ENCODE measurements around the gene LDLRAD2. TPM values are rescaled to one million over a fixed set of nuclear protein-coding genes. Genes with fewer than 3 reads are reported as not detected.

Gene LDLRAD2
- total RNA-seq, 1 experiment from 2014 or later: 1.0 TPM

DNA sequence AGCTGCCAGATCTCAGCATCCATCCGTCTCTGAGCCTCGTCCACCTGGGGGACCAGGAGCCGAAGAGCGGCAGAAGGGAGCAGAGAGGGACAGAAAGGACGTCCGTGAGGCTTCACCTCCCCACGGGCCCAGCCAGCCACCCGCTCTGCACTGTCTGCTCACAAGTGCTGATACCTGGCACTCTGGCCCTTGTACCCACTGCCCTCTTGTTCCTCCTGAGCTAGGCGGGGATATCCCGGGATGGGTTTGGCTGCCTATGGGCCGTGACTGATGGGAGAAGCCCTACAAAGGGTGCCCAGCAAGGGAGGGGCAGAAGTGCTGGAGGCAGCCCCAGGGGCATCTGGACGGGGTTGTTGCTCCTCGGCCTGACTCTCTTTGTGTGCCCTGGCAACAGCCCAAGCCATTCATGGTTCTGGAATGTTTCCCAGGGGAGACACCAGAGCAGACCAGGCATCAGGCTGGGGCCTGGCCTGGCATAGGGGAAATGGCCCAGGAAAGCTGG, 57.6 kb downstream of the LDLRAD2 start:
- peaks cover 7% of the 10 kb centered on the region; the same call in 1 of the 2 replicates for H3K4me1 ChIP-seq (ENCODE audit: insufficient read depth, low read length)
- no peak overlapping the region for H3K18ac ChIP-seq (ENCODE audit: insufficient read length, low read depth, low read length)
- H3T11ph ChIP-seq (ENCODE audit: low read length): no peak overlapping the region
- H3K4me3 Mint-ChIP-seq: no peak overlapping the region
- H2BK15ac ChIP-seq (ENCODE audit: low read depth, low read length): no peak overlapping the region
- H3K9me3 ChIP-seq (ENCODE audit: control insufficient read depth, low read depth, low read length): no peaks in the 10 kb centered on the region
- no peaks in the 10 kb centered on the region for H3K23me2 ChIP-seq (ENCODE audit: insufficient read length, low read depth, low read length, poor library complexity, severe bottlenecking)
- H3K36me3 Mint-ChIP-seq (ENCODE audit: insufficient read depth in 1 of 3, low read depth in 3 of 3): peaks cover 17 to 55% (median 39%) of the 10 kb centered on the region in 3 experiments
- no peaks in the 10 kb centered on the region for H3K27me3 ChIP-seq (ENCODE audit: insufficient read depth, low read length)
- H3K27me3 Mint-ChIP-seq (ENCODE audit: low read depth): no peaks in the 10 kb centered on the region
- H2BK12ac ChIP-seq (ENCODE audit: insufficient read length, low read depth, low read length): no peak overlapping the region
- H4K20me1 ChIP-seq (ENCODE audit: control insufficient read depth, insufficient read depth, insufficient read length): peaks cover 2% of the 10 kb centered on the region
- H3K79me2 ChIP-seq (ENCODE audit: insufficient read depth, low read length): no peaks in the 10 kb centered on the region
- no peak overlapping the region for H3K27ac ChIP-seq (ENCODE audit: insufficient read length, low read depth, low read length)
- no peak overlapping the region for H3K4ac ChIP-seq (ENCODE audit: low read depth, low read length)
- no peak for DNase-seq
- no peak overlapping the region for H3K56ac ChIP-seq (ENCODE audit: insufficient read length, low read depth, low read length)
- no peak overlapping the region for H4K91ac ChIP-seq (ENCODE audit: insufficient read length, low read depth, low read length)
- H3K9me3 Mint-ChIP-seq: no peaks in the 10 kb centered on the region
- WGBS (ENCODE audit: extremely low coverage, insufficient read length, low lambda C conversion rate): no CpG with 5 or more reads among the region's 13 CpGs
- H2BK20ac ChIP-seq (ENCODE audit: low read depth, low read length, poor library complexity, severe bottlenecking): no peak overlapping the region
- no peak overlapping the region; a peak in 1 of 7 replicates for H3K27ac Mint-ChIP-seq
- H3K79me1 ChIP-seq (ENCODE audit: insufficient read depth, low read depth, low read length, poor library complexity, severe bottlenecking): no peaks in the 10 kb centered on the region
- no peak overlapping the region for H2AFZ ChIP-seq (ENCODE audit: low read length)
- no peak overlapping the region for H4K8ac ChIP-seq (replicated peaks; ENCODE audit: insufficient read length, low read depth, low read length)
- no peak overlapping the region for H3K14ac ChIP-seq (ENCODE audit: insufficient read depth, low read length)
- H3K4me2 ChIP-seq (ENCODE audit: insufficient read depth, insufficient read length, low read length): no peak overlapping the region
- no peak overlapping the region for H2BK120ac ChIP-seq (ENCODE audit: low read depth, low read length, poor library complexity, severe bottlenecking)
- peaks cover 17 to 30% of the 10 kb centered on the region in 2 experiments for H3K4me1 Mint-ChIP-seq
- TF ChIP-seq, protein P1, sequence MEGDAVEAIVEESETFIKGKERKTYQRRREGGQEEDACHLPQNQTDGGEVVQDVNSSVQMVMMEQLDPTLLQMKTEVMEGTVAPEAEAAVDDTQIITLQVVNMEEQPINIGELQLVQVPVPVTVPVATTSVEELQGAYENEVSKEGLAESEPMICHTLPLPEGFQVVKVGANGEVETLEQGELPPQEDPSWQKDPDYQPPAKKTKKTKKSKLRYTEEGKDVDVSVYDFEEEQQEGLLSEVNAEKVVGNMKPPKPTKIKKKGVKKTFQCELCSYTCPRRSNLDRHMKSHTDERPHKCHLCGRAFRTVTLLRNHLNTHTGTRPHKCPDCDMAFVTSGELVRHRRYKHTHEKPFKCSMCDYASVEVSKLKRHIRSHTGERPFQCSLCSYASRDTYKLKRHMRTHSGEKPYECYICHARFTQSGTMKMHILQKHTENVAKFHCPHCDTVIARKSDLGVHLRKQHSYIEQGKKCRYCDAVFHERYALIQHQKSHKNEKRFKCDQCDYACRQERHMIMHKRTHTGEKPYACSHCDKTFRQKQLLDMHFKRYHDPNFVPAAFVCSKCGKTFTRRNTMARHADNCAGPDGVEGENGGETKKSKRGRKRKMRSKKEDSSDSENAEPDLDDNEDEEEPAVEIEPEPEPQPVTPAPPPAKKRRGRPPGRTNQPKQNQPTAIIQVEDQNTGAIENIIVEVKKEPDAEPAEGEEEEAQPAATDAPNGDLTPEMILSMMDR (conservative IDR thresholded peaks at IDR 0.05): no peak
- no peak overlapping the region for H3K9ac ChIP-seq (ENCODE audit: extremely low read depth, insufficient read length, low read length)
- no peak overlapping the region for H3K23ac ChIP-seq (ENCODE audit: insufficient read length, low read depth, low read length)
- no peak overlapping the region for H2AK5ac ChIP-seq (ENCODE audit: insufficient read length, low read length)
- no peak overlapping the region for H2BK5ac ChIP-seq (ENCODE audit: insufficient read length, low read length)
- no peak overlapping the region for H4K5ac ChIP-seq (ENCODE audit: insufficient read length, low read depth, low read length)
